HepG2 (cell line): Measurements from ENCODE around the gene BEND3. TPM values are rescaled to one million over a fixed set of nuclear protein-coding genes. Genes with fewer than 3 reads are reported as not detected.

ENCODE experiments used
- ATAC-seq: fragments of 200-7000 bp; cut with Tn5 transposase; 3 replicates; pipeline ENCODE4 v1.9.1; 2020; ENCODE audit warnings: mild to moderate bottlenecking, moderate library complexity
- BruUV-seq: library from RNA; stranded (reverse); fragments of 400-500 nt; replicated peaks from 2 replicates; lab custom pipeline; 2021; lab: Mats Ljungman, UMichigan
- CTCF ChIA-PET: fragments of 300-600 bp; formaldehyde crosslinking; extraction: SDS; loops from one replicate; lab custom pipeline; 2021; ENCODE audit warnings: low total read pairs, inconsistent platforms, low intra/inter-chr PET ratio; lab: Yijun Ruan, JAX
- POLR2A ChIA-PET: fragments of 350-600 bp; sonication (Branson Sonifier 250); formaldehyde crosslinking; loops from one replicate; lab custom pipeline; 2020; ENCODE audit warnings: antibody characterized with exemption, inconsistent platforms; lab: Yijun Ruan, JAX
- DNase-seq: peaks from one replicate; pipeline ENCODE4 v3.0.0-alpha.2; 2015; ENCODE audit warnings: low spot score
- FAIRE-seq: peaks from 3 replicates; lab custom pipeline; 2011; peaks lifted over from hg19 to GRCh38; lab: Jason Lieb, UNC
- H2AFZ ChIP-seq: one replicate; pipeline ENCODE4 v1.6.1; 2011; ENCODE audit warnings: low read length, inconsistent platforms
- H3K27ac ChIP-seq: fragments of 300-600 bp; 3 replicates; pipeline ENCODE4 v1.8.0; 2011; ENCODE audit warnings: mixed run types, mild to moderate bottlenecking, mixed read lengths, low read length, inconsistent platforms; ENCODE audit not compliant: insufficient read depth; ENCODE audit errors: extremely low read length
- H3K27me3 ChIP-seq, 2 experiments: fragments of 200-600 bp in 1 of 2; 2 replicates in 1 of 2; 3 replicates in 1 of 2; pipeline versions ENCODE4 v1.6.0 to v1.8.0; 2011; ENCODE audit warnings: low read length in 2 of 2, mild to moderate bottlenecking in 2 of 2, moderate library complexity in 2 of 2, inconsistent platforms in 1 of 2; ENCODE audit not compliant: insufficient read depth in 2 of 2, control insufficient read depth in 1 of 2
- H3K36me3 ChIP-seq, 2 experiments: fragments of 200-600 bp in 1 of 2; replicated peaks in 1 of 2; 2 replicates in 1 of 2; 3 replicates in 1 of 2; pipeline versions ENCODE4 v1.5.1 to v1.8.0; 2011; ENCODE audit warnings: low read length in 2 of 2, inconsistent platforms in 1 of 2; ENCODE audit not compliant: insufficient read depth in 2 of 2, control insufficient read depth in 1 of 2
- H3K4me1 ChIP-seq: 2 replicates; pipeline ENCODE4 v1.5.1; 2012; ENCODE audit warnings: low read length, inconsistent platforms; ENCODE audit not compliant: insufficient read depth
- H3K4me2 ChIP-seq: 2 replicates; pipeline ENCODE4 v1.6.0; 2011; ENCODE audit warnings: low read depth, low read length, inconsistent platforms
- H3K4me3 ChIP-seq, 3 experiments: fragments of 200-600 bp in 1 of 3; sonication (generic), shearing (Covaris generic) in 1 of 3; replicated peaks in 1 of 3; 2 replicates each; pipeline ENCODE4 v1.5.1; 2011 to 2016; ENCODE audit warnings: low read length in 3 of 3, inconsistent platforms in 2 of 3, low read depth in 2 of 3, mild to moderate bottlenecking in 2 of 3, control low read depth in 1 of 3, mixed read lengths in 1 of 3; ENCODE audit not compliant: insufficient read depth in 1 of 3
- H3K79me2 ChIP-seq: one replicate; pipeline ENCODE4 v1.6.1; 2011; ENCODE audit warnings: low read length, inconsistent platforms; ENCODE audit not compliant: insufficient read depth
- H3K9ac ChIP-seq: 2 replicates; pipeline ENCODE4 v1.6.0; 2011; ENCODE audit warnings: mild to moderate bottlenecking, low read depth, low read length, inconsistent platforms; ENCODE audit not compliant: insufficient read depth
- H3K9me3 ChIP-seq: 2 replicates; pipeline ENCODE4 v1.5.1; 2012; ENCODE audit warnings: mild to moderate bottlenecking, low read length
- H4K20me1 ChIP-seq: 2 replicates; pipeline ENCODE4 v1.6.0; 2011; ENCODE audit warnings: inconsistent platforms, mild to moderate bottlenecking, low read length, moderate library complexity; ENCODE audit not compliant: insufficient read depth
- ARID5B ChIP-seq: IDR thresholded peaks from 2 replicates; pipeline ENCODE4 v1.4.0; 2020; ENCODE audit warnings: mild to moderate bottlenecking, missing genetic modification reagents
- JARID2 ChIP-seq: sonication (generic); formaldehyde crosslinking; IDR thresholded peaks from 2 replicates; pipeline ENCODE4 v1.8.1; 2023; ENCODE audit warnings: missing genetic modification reagents, inconsistent platforms; ENCODE audit not compliant: insufficient replicate concordance
- KDM5A ChIP-seq: fragments of 200-600 bp; sonication (generic); IDR thresholded peaks from 2 replicates; pipeline ENCODE4 v1.7.0; 2018; ENCODE audit warnings: antibody characterized with exemption, mild to moderate bottlenecking, low read length, borderline replicate concordance
- KLF12 ChIP-seq: sonication (generic); formaldehyde crosslinking; IDR thresholded peaks from 2 replicates; pipeline ENCODE4 v1.4.0; 2020; ENCODE audit warnings: missing genetic modification reagents, borderline replicate concordance
- NR0B2 ChIP-seq: sonication (generic); formaldehyde crosslinking; IDR thresholded peaks from 2 replicates; pipeline ENCODE4 v1.4.0; 2020; ENCODE audit warnings: mild to moderate bottlenecking, missing genetic modification reagents
- RFX1 ChIP-seq: fragments of 450-650 bp; IDR thresholded peaks from 2 replicates; pipeline ENCODE4 v1.6.1; 2017
- RFX3 ChIP-seq: IDR thresholded peaks from 2 replicates; pipeline ENCODE4 v1.6.1; 2016; ENCODE audit warnings: missing biosample characterization, missing genetic modification reagents
- SIX1 ChIP-seq: sonication (generic); formaldehyde crosslinking; IDR thresholded peaks from 2 replicates; pipeline ENCODE4 v1.4.0; 2020; ENCODE audit warnings: missing genetic modification reagents, borderline replicate concordance
- ZBTB33 ChIP-seq: sonication (generic); formaldehyde crosslinking; IDR thresholded peaks from 2 replicates; pipeline ENCODE4 v1.4.0; 2020; ENCODE audit warnings: missing genetic modification reagents
- ZFP36 ChIP-seq: fragments of 150-350 bp; IDR thresholded peaks from 2 replicates; pipeline ENCODE4 v1.6.1; 2018; ENCODE audit warnings: borderline replicate concordance, low read length, low read depth; ENCODE audit not compliant: partially characterized antibody
- ZNF143 ChIP-seq: sonication (generic); formaldehyde crosslinking; IDR thresholded peaks from 2 replicates; pipeline ENCODE4 v1.4.0; 2020; ENCODE audit warnings: missing genetic modification reagents
- ZNF770 ChIP-seq: sonication (generic); formaldehyde crosslinking; IDR thresholded peaks from 2 replicates; pipeline ENCODE4 v1.5.0; 2020; ENCODE audit warnings: mild to moderate bottlenecking, missing genetic modification reagents
- WGBS: methylation state at CpG from one replicate; pipeline ENCODE4 v1.1.6; 2017; ENCODE audit warnings: low lambda C conversion rate; 5-methylcytosine and 5-hydroxymethylcytosine counted together
- in situ Hi-C: cut with HindIII; loops from 2 replicates; pipeline ENCODE4 v1.10.0; 2017; ENCODE audit warnings: low pct_unique_long_range_greater_than_20kb; ENCODE audit not compliant: extremely low pct_ligation_motif_present
- intact Hi-C: fragments of 100-400 bp; cut with micrococcal nuclease; formaldehyde crosslinking; loops from one replicate; pipeline ENCODE4 v1.10.0; 2022; ENCODE audit not compliant: unreplicated experiment
- polyA plus RNA-seq, 8 experiments: library from polyadenylated mRNA; depleted of rRNA in 3 of 8; stranded (reverse) in 7 of 8; unstranded in 1 of 8; fragments of >200 nt; fragmentation: Illumina TruSeq in 4 of 8; extraction: Trizol in 4 of 8; gene quantifications; 2 replicates each; pipeline versions ENCODE4 v1.2.1 to v1.2.3, GENCODE V29; 2011 to 2016; ENCODE audit warnings: low read depth in 4 of 8, missing spikeins in 1 of 8, mixed read lengths in 1 of 8; ENCODE audit not compliant: insufficient read depth in 1 of 8
- total RNA-seq, 5 experiments: library from RNA; depleted of rRNA; stranded (reverse); fragments of >200 nt; fragmentation: Illumina TruSeq; extraction: Trizol; gene quantifications; 2 replicates each; pipeline ENCODE4 v1.2.3, GENCODE V29; 2016; ENCODE audit warnings: low read depth in 1 of 5

BEND3 gene
- total and polyA plus RNA-seq, 2 of the 13 experiments (the other 11 are each of a cell fraction or from before 2014, with no cell fraction given), result 1.4 to 5.8 TPM

- TF ChIP-seq JARID2, result no peak
- TF ChIP-seq KLF12 (CRISPR knock-in tag), result no peak
- TF ChIP-seq RFX3 (CRISPR knock-in tag), result peak; percentile 57; the same call in 1 of the 2 replicates
- no peak for TF ChIP-seq SIX1
- TF ChIP-seq KDM5A, result no peak
- TF ChIP-seq ZNF770 (CRISPR knock-in tag), result peak; percentile 71
- no peak for TF ChIP-seq ZNF143 (CRISPR knock-in tag)
- no peak for TF ChIP-seq ARID5B (CRISPR knock-in tag)
- TF ChIP-seq ZBTB33 (CRISPR knock-in tag), result peak; percentile 68
- no peak for TF ChIP-seq NR0B2 (CRISPR knock-in tag)
- peak; percentile 65; the same call in 1 of the 2 replicates for TF ChIP-seq RFX1
- no peak for TF ChIP-seq ZFP36
- Histone ChIP-seq H3K4me1 (peaks cover 44% of the 10 kb centered on the region), H2AFZ (no peak overlapping the region), H3K9ac (no peak overlapping the region), H3K27ac (peak overlapping the region; percentile 28), H3K4me2 (no peak overlapping the region), H3K79me2 (no peaks in the 10 kb centered on the region), H3K27me3 (no peaks in the 10 kb centered on the region), H4K20me1 (no peaks in the 10 kb centered on the region), H3K9me3 (no peaks in the 10 kb centered on the region), H3K4me3 (no peak overlapping the region), H3K36me3 (no peaks in the 10 kb centered on the region)
- ATAC-seq (no peak), DNase-seq (peak; percentile 33), FAIRE-seq (peak; percentile 77)
- ChIA-PET POLR2A (no interaction called here), CTCF (no interaction called here)
- 85% methylated on average over 12 of the region's 12 CpGs for WGBS
- BruUV-seq, result no TSS peak
- in situ Hi-C loops, result no loop called here
- intact Hi-C loops, result no loop called here
Measured at GRCh38 chr6:107154131-107154800, 39.0 kb upstream of the BEND3 start.
